Stimulated activated CD8-positive, alpha-beta memory T cell treated with anti-CD3 and anti-CD28 coated beads, Interleukin-12 subunit alpha, Interleukin-12 subunit beta, amount 100 ng/mL, for 1 hour (primary cell): Measurements from ENCODE around the gene MARCHF6.
"Not testable (repeated sequence)": the region's sequence is repeated elsewhere in the genome, so short reads cannot be mapped to it uniquely, and the experiment has no call there.

ENCODE experiments used
- DNase-seq: peaks from one replicate; pipeline ENCODE4 v3.0.0-alpha.2; 2020; ENCODE audit warnings: low read depth

The MARCHF6 gene

GRCh38 chr5:10351919-10352318, 1.6 kb upstream of the MARCHF6 start:
- no peak for DNase-seq

DNA sequence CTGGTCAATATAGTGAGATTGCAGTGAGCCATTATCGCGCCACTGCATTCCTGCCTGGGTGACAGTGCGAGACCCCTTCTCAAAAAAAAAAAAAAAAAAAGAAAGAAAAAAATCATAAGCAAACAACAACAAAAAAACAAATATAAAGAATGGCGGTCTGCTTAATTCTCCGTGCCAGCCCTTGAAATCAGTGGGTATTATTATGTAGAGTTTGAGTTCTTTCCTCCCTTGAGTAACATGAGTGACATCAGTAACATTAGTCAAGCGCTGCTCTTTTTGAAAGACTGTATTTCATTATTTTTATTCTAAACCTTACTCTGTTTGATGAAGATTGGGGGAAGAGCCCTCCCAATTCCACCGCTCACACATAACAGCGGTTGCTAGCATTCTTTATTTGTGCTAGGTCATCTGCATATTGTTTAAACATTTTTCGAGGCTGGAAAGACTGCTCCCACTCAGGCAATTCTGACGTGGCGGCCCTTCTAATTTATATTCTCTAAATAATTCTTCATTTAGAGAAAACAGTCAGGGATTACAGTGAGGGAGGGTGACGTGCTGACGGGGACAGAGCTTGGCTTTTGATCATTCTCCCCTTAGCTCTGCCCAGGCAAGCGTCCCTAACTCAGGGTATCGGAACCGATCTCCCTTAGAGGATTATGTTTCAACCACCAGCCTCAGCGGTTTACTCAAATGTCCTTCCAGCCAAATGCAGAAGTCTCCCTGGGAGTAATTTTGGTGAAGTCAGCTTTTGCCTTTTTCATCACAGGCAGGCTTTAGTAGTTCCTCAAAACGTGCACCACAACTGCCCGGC, 860 bp upstream of the MARCHF6 start:
- no peak for DNase-seq

DNA sequence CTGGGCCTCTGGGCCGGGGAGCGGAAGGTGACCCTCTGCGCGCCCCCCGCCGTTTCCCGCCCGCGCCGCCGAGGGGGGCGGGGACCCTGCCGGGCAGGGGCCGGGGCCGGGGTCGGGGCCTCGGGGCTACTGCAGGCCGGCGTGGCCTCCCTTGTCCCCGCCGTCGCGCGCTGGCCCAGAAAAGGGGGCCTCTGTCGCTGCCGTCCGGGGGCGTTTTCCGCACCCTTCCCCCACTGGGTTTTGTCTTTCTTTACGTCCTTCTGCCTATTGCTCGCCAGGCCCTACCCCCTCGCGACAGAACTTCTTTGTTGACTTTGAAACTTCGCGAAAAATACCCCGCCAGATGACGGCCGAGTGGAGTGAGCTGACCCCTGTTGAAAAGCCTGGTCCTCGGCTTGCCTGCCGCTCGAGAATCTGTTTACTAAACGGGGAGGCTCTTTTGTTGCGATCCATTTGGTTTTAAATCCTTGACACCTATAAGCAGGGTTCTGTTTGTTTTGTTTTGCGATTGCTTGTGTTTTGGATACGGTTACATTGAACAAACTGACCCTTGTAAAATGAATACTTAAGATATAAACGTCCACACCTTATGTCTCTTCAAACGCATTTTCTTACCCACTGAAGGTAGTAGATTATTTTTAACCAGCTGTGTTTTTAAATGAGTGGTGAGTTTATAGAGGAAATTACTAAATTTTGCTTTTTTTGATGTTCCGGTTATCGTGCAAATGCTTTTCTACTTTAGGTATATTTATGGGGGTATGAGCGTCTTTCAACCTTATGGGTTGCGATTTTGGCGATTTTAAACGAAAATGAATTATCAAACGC, 765 bp downstream of the MARCHF6 start:
- DNase-seq: no peak

DNA sequence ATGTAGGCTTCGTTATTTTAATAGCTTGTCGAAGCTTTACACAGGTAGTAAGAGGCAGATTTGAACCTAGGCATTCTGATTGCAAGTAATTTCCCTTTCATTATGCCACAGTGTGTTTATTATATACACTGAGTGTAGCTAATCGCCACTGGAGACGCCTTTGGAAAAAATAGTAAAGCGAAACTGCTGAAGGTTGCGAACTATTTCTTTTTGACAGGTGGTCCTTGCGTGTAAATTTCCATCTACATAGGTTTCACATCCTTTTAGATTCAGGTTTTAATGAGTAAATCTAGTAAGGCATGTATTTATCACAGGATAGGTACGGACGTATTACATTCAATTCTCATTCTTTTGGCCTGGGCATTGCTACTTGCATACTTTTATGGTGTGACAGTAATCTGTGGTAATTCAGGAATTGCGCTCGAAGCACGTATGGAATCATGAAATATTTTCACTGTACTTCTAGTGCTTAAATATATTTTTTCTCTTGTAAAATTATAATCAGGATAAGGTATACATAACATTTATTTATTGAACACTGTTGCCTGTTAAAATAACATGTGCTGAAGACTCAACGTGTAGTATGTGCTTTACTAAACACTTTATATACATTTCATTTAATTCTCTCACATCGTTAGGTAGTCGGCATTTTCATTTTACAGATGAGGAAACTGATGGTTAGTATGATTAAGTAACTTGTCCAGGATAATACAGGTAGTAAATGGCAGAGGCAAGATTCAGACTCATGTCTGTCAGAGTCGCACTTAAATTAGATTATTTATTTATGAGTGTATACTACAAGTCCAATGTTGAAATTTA, 1.8 kb downstream of the MARCHF6 start:
- no peak for DNase-seq

- DNase-seq: no peak
Observed at GRCh38 chr5:10358999-10359398, 5.5 kb downstream of the MARCHF6 start.

DNA sequence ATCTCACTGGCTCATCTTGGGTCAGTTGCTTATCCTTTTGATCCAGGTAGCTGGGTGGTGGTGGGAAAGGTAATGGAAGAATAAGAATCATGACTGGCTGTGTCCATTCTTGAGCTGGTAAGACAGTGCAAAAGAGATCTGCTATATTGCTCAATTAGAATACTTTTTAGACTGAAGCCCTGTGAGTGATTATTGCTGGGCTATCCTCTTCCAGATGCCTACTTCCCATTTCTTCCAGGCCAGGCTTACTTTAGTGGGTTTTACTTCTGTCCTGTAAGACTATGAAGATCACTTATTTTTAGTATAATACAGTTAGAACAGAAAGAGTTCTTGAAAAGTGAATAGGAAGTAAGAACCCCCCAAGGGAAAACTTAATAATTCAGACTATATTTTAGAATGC, 7.2 kb downstream of the MARCHF6 start:
- no peak for DNase-seq

DNA sequence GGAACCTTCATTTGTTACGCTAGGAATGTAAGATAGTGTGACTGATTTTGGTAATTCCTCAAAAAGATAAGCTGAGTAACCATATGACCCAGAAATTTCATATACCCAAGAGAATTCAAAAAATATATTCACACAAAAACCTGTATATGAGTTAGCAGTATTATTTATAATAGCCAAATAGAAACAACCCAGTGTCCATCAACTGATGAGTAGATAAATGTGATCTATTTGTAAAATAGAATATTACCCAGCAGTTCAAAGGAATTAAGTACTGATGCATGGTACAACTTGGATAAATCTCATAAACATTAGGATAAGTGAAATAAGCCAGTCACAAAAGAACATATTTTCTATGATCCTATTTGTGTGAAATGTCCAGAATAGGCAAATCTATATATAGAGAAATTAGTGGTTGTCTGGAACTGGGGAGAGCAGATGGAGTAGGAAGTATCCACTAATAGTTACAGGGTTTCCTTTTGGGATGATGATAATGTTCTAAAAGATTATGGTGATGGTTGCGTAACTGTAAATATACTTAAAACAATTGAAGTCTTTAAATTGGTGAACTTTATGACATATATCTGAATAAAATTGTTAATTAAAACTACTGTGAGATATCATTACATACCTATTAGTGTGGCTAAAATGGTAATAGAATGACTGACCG, 10.2 kb downstream of the MARCHF6 start:
- no peak for DNase-seq

- DNase-seq: no peak
Observed at GRCh38 chr5:10364186-10364689, 10.7 kb downstream of the MARCHF6 start.

DNA sequence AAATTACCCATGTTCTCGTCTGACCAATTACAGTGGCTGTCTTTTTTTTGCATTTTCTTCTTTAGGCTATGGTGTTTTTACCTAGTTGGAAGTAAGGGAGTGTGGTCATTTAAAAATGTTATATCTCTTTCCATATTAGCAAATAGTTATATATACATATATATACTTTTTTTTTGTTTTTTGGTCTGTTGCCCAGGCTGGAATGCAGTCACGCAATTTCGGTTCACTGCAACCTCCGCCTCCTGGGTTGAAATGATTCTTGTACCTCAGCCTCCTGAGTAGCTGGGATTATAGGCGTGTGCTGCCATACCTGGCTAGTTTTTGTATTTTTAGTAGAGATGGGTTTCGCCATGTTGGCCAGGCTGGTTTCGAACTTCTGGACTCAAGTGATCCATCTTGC, 12.3 kb downstream of the MARCHF6 start:
- no peak for DNase-seq

DNA sequence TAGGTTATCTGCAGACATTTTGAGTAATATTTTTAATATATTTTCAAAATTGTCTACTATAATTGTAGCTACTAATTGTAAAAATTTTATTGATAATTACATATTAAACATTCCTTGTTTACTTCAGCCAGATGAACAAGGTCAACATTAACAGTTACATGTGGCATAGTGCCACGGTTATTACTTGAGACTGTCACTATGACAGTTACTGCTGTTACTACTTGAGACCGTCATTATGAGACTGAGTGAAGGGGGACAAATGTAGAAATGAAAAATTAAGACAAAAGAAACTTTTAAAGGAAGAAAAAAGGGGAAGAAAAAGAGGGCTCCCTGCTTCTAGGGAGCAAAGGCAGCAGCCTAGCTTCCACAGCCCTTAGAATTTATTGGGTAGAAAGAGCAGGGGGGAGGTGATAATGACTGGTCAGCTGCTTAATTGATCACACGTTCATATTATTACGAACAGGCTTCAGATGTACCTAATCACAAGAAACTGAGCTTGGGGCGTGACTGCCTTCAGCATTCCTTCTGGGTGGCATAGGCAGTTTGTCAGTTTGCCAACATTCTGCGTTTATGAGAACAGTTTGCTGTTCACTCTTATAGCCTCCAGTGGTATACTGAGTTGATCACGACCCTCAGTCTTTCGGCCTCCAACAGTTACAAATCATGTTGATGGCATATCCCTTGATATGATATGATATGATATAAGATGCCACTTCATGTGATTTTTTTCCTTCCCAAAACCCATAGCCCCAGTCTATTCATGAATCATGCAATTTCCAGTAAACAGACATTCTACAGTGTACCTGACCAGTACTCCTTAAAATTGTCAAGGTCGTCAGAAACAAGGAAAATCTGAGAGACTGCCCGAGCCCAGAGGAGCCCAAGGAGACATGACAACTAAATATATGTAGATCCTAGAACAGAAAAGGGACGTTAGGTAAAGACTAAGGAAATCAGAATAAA, 13.1 kb downstream of the MARCHF6 start:
- DNase-seq: no peak

DNA sequence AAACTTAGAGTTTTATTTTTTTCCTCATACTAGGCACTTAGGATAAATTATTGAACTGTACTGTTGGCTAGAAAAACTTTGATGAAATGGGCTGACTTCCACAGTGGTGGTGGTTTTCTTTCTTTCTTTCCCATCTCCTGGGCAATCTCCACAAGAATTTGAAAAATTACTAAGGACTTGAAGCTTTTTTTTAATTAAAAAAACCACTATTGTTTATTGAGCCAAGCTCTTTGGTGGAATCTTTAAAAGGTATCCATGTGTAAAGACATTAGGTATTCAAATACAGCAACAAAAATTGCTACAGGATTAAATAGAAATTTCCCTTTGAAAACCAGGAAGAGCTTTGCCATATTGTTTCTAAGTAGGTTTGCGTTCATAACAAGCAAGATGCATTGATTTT, 14.1 kb downstream of the MARCHF6 start:
- DNase-seq: no peak

- no peak for DNase-seq
Observed at GRCh38 chr5:10370931-10371330, 17.4 kb downstream of the MARCHF6 start.

DNA sequence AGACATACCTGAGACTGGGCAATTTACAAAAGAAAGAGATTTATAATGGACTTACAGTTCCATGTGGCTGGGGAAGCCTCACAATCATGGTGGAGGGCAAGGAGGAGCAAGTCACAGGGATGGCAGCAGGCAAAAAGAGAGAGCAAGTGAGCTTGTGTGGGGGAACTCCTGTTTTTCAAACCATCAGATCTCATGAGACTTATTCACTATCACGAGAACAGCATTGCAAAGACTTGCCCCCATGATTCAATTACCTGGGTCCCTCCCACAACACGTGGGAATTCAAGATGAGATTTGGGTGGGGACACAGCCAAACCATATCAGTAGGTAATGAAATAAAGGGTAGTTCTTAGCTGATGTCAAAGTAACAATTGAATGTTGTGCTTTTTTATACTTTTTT, 17.9 kb downstream of the MARCHF6 start:
- not testable (repeated sequence) for DNase-seq

- DNase-seq: no peak
Observed at GRCh38 chr5:10372726-10373709, 19.5 kb downstream of the MARCHF6 start.

GRCh38 chr5:10374046-10375022, 20.8 kb downstream of the MARCHF6 start:
- no peak for DNase-seq

DNA sequence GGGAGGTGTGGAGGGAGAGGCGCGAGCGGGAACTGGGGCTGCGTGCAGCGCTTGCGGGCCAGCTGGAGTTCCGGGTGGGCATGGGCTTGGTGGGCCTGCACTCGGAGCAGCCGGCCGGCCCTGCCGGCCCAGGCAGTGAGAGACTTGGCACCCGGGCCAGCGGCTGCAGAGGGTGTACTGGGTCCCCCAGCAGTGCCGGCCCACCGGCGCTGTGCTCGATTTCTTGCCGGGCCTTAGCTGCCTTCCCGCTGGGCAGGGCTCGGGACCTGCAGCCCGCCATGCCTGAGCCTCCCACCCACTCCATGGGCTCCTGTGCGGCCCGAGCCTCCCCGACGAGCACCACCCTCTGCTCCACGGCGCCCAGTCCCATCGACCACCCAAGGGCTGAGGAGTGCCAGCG, 21.7 kb downstream of the MARCHF6 start:
- not testable (repeated sequence) for DNase-seq

- no peak for DNase-seq
Observed at GRCh38 chr5:10376544-10376943, 23.0 kb downstream of the MARCHF6 start.

GRCh38 chr5:10377081-10377480, 23.6 kb downstream of the MARCHF6 start:
- DNase-seq: no peak
